PFSK-1 (cell line): ENCODE measurements around the gene RNF215.

ENCODE experiments used
- POLR2AphosphoS5 ChIP-seq: IDR thresholded peaks from 2 replicates; pipeline ENCODE4 v1.6.1; 2012; ENCODE audit warnings: low read depth, mild to moderate bottlenecking, control low read depth, low read length, moderate library complexity
- REST ChIP-seq, 2 experiments: IDR thresholded peaks; 2 replicates each; pipeline versions ENCODE4 v1.6.1 to v1.8.0; 2011 to 2012; ENCODE audit warnings: low read depth in 2 of 2, low read length in 2 of 2, control low read depth in 1 of 2, inconsistent platforms in 1 of 2, mild to moderate bottlenecking in 1 of 2, moderate library complexity in 1 of 2; ENCODE audit not compliant: insufficient read depth in 1 of 2

- TF ChIP-seq REST (IDR thresholded peaks at IDR 0.05; ENCODE audit: insufficient read depth in 1 of 2, low read depth in 2 of 2, low read length in 2 of 2), result no peak
- no peak for TF ChIP-seq POLR2AphosphoS5
Measured at GRCh38 chr22:30385942-30386341, 1.3 kb downstream of the RNF215 start.
